KMS-11 (cell line): Measurements from ENCODE around the gene MAPK14.
A peak's percentile ranks its signal among the peaks of the same experiment; 100 is the strongest.

ENCODE experiments used
- H2AFZ ChIP-seq: fragments of 200-600 bp; sonication (generic); 2 replicates; pipeline ENCODE4 v1.6.1; 2016; ENCODE audit warnings: antibody characterized with exemption, mixed run types, low read depth
- H3K27ac ChIP-seq: fragments of 200-600 bp; sonication (generic); 2 replicates; pipeline ENCODE4 v1.6.1; 2016; ENCODE audit warnings: mild to moderate bottlenecking, mixed run types
- H3K27me3 ChIP-seq: fragments of 200-600 bp; sonication (generic); 2 replicates; pipeline ENCODE4 v1.6.1; 2017; ENCODE audit warnings: mild to moderate bottlenecking, low read depth, mixed run types, moderate library complexity; ENCODE audit not compliant: insufficient read depth
- H3K36me3 ChIP-seq: fragments of 200-600 bp; sonication (generic); 2 replicates; pipeline ENCODE4 v1.6.1; 2017; ENCODE audit warnings: mild to moderate bottlenecking, mixed run types; ENCODE audit not compliant: insufficient read depth
- H3K4me1 ChIP-seq: fragments of 200-600 bp; sonication (generic); 2 replicates; pipeline ENCODE4 v1.6.1; 2016; ENCODE audit warnings: mild to moderate bottlenecking, low read depth, mixed run types; ENCODE audit not compliant: poor library complexity, severe bottlenecking
- H3K4me2 ChIP-seq: fragments of 200-600 bp; sonication (generic); 2 replicates; pipeline ENCODE4 v1.7.0; 2016; ENCODE audit warnings: mild to moderate bottlenecking, mixed run types
- H3K4me3 ChIP-seq: fragments of 200-600 bp; sonication (generic); IDR thresholded peaks from 2 replicates; pipeline ENCODE4 v1.6.1; 2017; ENCODE audit warnings: low read depth, low read length, mixed read lengths; ENCODE audit not compliant: insufficient read depth
- H3K79me2 ChIP-seq: fragments of 200-600 bp; sonication (generic); 2 replicates; pipeline ENCODE4 v1.6.1; 2016; ENCODE audit warnings: low read depth, mixed run types; ENCODE audit not compliant: insufficient read depth
- H3K9ac ChIP-seq: fragments of 200-600 bp; sonication (generic); 2 replicates; pipeline ENCODE4 v1.6.1; 2016; ENCODE audit warnings: mild to moderate bottlenecking, mixed run types
- H4K20me1 ChIP-seq: fragments of 200-600 bp; sonication (generic); 2 replicates; pipeline ENCODE4 v1.6.1; 2016; ENCODE audit warnings: mild to moderate bottlenecking, mixed run types; ENCODE audit not compliant: insufficient read depth
- CTCF ChIP-seq: fragments of 200-600 bp; sonication (generic); conservative IDR thresholded peaks from 2 replicates; pipeline ENCODE4 v1.6.1; 2017; ENCODE audit warnings: low read depth, mild to moderate bottlenecking, antibody characterized with exemption, low read length, moderate library complexity, mixed read lengths

The MAPK14 gene

GRCh38 chr6:36117658-36118549 is 90.3 kb downstream of the MAPK14 start:
- no peak for TF ChIP-seq CTCF
- Histone ChIP-seq H3K4me2 (peak overlapping the region; percentile 16; the same call in 1 of the 2 replicates), H3K79me2 (no peaks in the 10 kb centered on the region), H3K4me3 (no peak overlapping the region), H3K27me3 (no peaks in the 10 kb centered on the region), H3K27ac (no peak overlapping the region), H3K4me1 (peaks cover 68% of the 10 kb centered on the region), H2AFZ (no peak overlapping the region), H3K9ac (no peak overlapping the region), H4K20me1 (no peaks in the 10 kb centered on the region), H3K36me3 (no peaks in the 10 kb centered on the region)

DNA sequence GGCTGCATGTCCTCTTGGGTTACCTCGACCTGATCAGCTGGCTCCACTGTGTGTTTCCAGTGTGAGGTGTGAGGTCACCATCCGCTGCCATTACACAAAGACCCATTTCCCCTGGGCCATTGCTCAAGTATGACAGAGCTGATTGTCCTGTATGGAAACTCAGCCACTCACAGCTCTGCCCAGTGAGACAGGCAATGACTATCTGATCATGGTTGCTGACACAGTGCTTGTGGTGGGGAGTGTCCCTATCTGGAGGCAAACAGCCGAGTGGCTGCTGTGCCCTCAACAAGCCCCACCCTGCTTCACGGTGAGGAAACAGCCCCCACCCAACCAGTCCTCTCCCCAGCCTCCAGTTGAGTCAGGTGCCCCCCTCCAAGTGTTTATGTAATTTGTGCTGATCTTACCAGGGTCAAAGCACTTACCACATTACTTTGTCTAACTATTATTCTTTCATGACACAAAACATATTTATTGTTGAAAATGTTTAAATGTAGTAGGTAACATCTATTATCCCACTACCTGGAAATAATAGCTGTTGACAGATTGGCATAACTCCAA is 91.0 kb downstream of the MAPK14 start:
- Histone ChIP-seq H3K9ac (no peak overlapping the region), H4K20me1 (no peaks in the 10 kb centered on the region), H3K36me3 (no peaks in the 10 kb centered on the region), H2AFZ (no peak overlapping the region), H3K4me2 (peak overlapping the region; percentile 16; the same call in 1 of the 2 replicates), H3K4me1 (peaks cover 64% of the 10 kb centered on the region), H3K27ac (no peak overlapping the region), H3K4me3 (no peak overlapping the region), H3K79me2 (no peaks in the 10 kb centered on the region), H3K27me3 (no peaks in the 10 kb centered on the region)
- TF ChIP-seq CTCF = no peak

GRCh38 chr6:36119209-36119608 is 91.6 kb downstream of the MAPK14 start:
- Histone ChIP-seq H3K4me1 (peaks cover 61% of the 10 kb centered on the region), H2AFZ (no peak overlapping the region), H3K4me3 (no peak overlapping the region), H3K79me2 (no peaks in the 10 kb centered on the region), H3K36me3 (no peaks in the 10 kb centered on the region), H4K20me1 (no peaks in the 10 kb centered on the region), H3K27ac (no peak overlapping the region), H3K9ac (no peak overlapping the region), H3K27me3 (no peaks in the 10 kb centered on the region), H3K4me2 (no peak overlapping the region)
- TF ChIP-seq CTCF = no peak

DNA sequence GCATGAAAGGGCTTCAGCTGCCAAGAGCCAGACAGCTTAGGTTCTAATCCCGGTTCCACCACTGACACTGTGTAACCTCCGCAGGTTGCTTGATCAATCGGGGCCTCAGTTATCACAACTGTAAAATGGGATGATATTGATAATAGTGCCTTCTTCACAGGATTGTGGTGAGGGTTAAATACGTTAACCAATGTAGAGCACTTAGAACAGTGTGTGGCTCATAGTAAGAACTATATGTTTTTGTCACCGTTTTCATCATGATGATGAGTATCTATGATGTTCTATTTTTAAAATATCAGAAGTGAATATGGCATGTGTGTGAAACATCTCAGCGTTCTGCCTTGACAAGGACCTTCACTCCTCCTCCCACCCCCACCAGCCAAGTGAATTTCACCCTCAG is 92.4 kb downstream of the MAPK14 start:
- Histone ChIP-seq H3K4me3 (no peak overlapping the region), H3K27me3 (no peaks in the 10 kb centered on the region), H3K4me2 (no peak overlapping the region), H3K4me1 (peaks cover 55% of the 10 kb centered on the region), H4K20me1 (no peaks in the 10 kb centered on the region), H3K27ac (no peak overlapping the region), H3K79me2 (no peaks in the 10 kb centered on the region), H3K9ac (no peak overlapping the region), H2AFZ (no peak overlapping the region), H3K36me3 (no peaks in the 10 kb centered on the region)
- no peak for TF ChIP-seq CTCF
